Ectodermal cell (in vitro differentiated cells): ENCODE measurements around the gene SH3RF1.
"Not testable (repeated sequence)": the region's sequence is repeated elsewhere in the genome, so short reads cannot be mapped to it uniquely, and the experiment has no call there.

ENCODE experiments used
- H3K27ac ChIP-seq: 2 replicates; pipeline ENCODE4 v1.7.0; 2013; ENCODE audit warnings: mild to moderate bottlenecking, low read depth, low read length; ENCODE audit not compliant: insufficient read depth, poor library complexity, severe bottlenecking
- H3K27me3 ChIP-seq: 2 replicates; pipeline ENCODE4 v1.7.0; 2013; ENCODE audit warnings: mild to moderate bottlenecking, low read length; ENCODE audit not compliant: insufficient read depth, control insufficient read depth, poor library complexity, severe bottlenecking
- H3K36me3 ChIP-seq: one replicate; pipeline ENCODE4 v1.7.0; 2013; ENCODE audit warnings: low read length; ENCODE audit not compliant: control insufficient read depth, insufficient read depth
- H3K4me1 ChIP-seq: one replicate; pipeline ENCODE4 v1.7.0; 2013; ENCODE audit warnings: low read length; ENCODE audit not compliant: control insufficient read depth, insufficient read depth
- H3K4me3 ChIP-seq: 2 replicates; pipeline ENCODE4 v1.7.0; 2013; ENCODE audit warnings: low read depth, low read length, control low read depth; ENCODE audit not compliant: insufficient read depth
- H3K9me3 ChIP-seq: 2 replicates; pipeline ENCODE4 v1.7.0; 2013; ENCODE audit warnings: mild to moderate bottlenecking, low read length, moderate library complexity; ENCODE audit not compliant: control insufficient read depth
- WGBS, 2 experiments: methylation state at CpG; one replicate each; pipeline ENCODE4 v1.1.7; 2013; ENCODE audit warnings: missing lambda C conversion rate in 2 of 2; 5-methylcytosine and 5-hydroxymethylcytosine counted together

SH3RF1 gene

GRCh38 chr4:169305173-169305572 lies 34.4 kb upstream of the SH3RF1 start:
- 0% methylated on average over 1 of the region's 1 CpG; no CpG with 5 or more reads in 1 of the 2 experiments for WGBS, 2 experiments

GRCh38 chr4:169295822-169296221 lies 25.1 kb upstream of the SH3RF1 start:
- no peaks in the 10 kb centered on the region for H3K27me3 ChIP-seq
- no peaks in the 10 kb centered on the region for H3K36me3 ChIP-seq
- no peak overlapping the region for H3K4me3 ChIP-seq
- H3K27ac ChIP-seq, result no peak overlapping the region
- no peaks in the 10 kb centered on the region for H3K4me1 ChIP-seq
- H3K9me3 ChIP-seq, result no peaks in the 10 kb centered on the region

More at GRCh38 chr4:169305173-169305572, 34.4 kb upstream of the SH3RF1 start:
- H3K36me3 ChIP-seq, result no peaks in the 10 kb centered on the region
- no peaks in the 10 kb centered on the region for H3K4me1 ChIP-seq
- no peaks in the 10 kb centered on the region for H3K27me3 ChIP-seq
- no peak overlapping the region for H3K27ac ChIP-seq
- H3K4me3 ChIP-seq, result no peak overlapping the region
- H3K9me3 ChIP-seq, result no peaks in the 10 kb centered on the region

GRCh38 chr4:169293343-169294176 lies 22.8 kb upstream of the SH3RF1 start:
- H3K4me1 ChIP-seq, result no peaks in the 10 kb centered on the region
- no peaks in the 10 kb centered on the region for H3K36me3 ChIP-seq
- H3K9me3 ChIP-seq, result no peaks in the 10 kb centered on the region
- H3K27me3 ChIP-seq, result no peaks in the 10 kb centered on the region
- 77 to 80% methylated on average over 6 of the region's 6 CpGs for WGBS, 2 experiments
- H3K4me3 ChIP-seq, result no peak overlapping the region
- H3K27ac ChIP-seq, result no peak overlapping the region

GRCh38 chr4:169287983-169288382 lies 17.2 kb upstream of the SH3RF1 start:
- H3K27ac ChIP-seq, H3K4me3 ChIP-seq, H3K27me3 ChIP-seq, H3K4me1 ChIP-seq, H3K36me3 ChIP-seq, H3K9me3 ChIP-seq: not testable (repeated sequence)
- WGBS, 2 experiments, result 78 to 92% methylated on average over 3 of the region's 3 CpGs

- Histone ChIP-seq H3K27ac (no peak overlapping the region), H3K4me3 (no peak overlapping the region), H3K27me3 (no peaks in the 10 kb centered on the region), H3K36me3 (no peaks in the 10 kb centered on the region), H3K9me3 (no peaks in the 10 kb centered on the region), H3K4me1 (no peaks in the 10 kb centered on the region)
- 93% methylated on average over 3 of the region's 3 CpGs for WGBS, 2 experiments
These were observed 16.0 kb upstream of the SH3RF1 start for GRCh38 chr4:169286562-169287301.

- Histone ChIP-seq H3K4me3 (no peak overlapping the region), H3K27me3 (no peaks in the 10 kb centered on the region), H3K27ac (no peak overlapping the region), H3K9me3 (no peaks in the 10 kb centered on the region), H3K36me3 (no peaks in the 10 kb centered on the region), H3K4me1 (no peaks in the 10 kb centered on the region)
- 88 to 91% methylated on average over 4 of the region's 4 CpGs for WGBS, 2 experiments
These were observed 12.4 kb upstream of the SH3RF1 start for GRCh38 chr4:169283114-169283509.

- no peaks in the 10 kb centered on the region for H3K27me3 ChIP-seq
- WGBS, 2 experiments, result 91 to 97% methylated on average over 1 to 2 of the region's 2 CpGs
- H3K4me1 ChIP-seq, result no peaks in the 10 kb centered on the region
- H3K36me3 ChIP-seq, result no peaks in the 10 kb centered on the region
- no peaks in the 10 kb centered on the region for H3K9me3 ChIP-seq
- no peak overlapping the region for H3K4me3 ChIP-seq
- H3K27ac ChIP-seq, result no peak overlapping the region
These were observed 11.8 kb upstream of the SH3RF1 start for GRCh38 chr4:169282429-169283113.

- Histone ChIP-seq H3K9me3 (no peaks in the 10 kb centered on the region), H3K4me3 (no peak overlapping the region), H3K27ac (no peak overlapping the region), H3K36me3 (no peaks in the 10 kb centered on the region), H3K27me3 (no peaks in the 10 kb centered on the region), H3K4me1 (no peaks in the 10 kb centered on the region)
These were observed 8.4 kb upstream of the SH3RF1 start for GRCh38 chr4:169279108-169279507.

GRCh38 chr4:169278624-169279023 lies 7.9 kb upstream of the SH3RF1 start:
- no peaks in the 10 kb centered on the region for H3K9me3 ChIP-seq
- no peaks in the 10 kb centered on the region for H3K27me3 ChIP-seq
- no peak overlapping the region for H3K4me3 ChIP-seq
- no peaks in the 10 kb centered on the region for H3K36me3 ChIP-seq
- no peak overlapping the region for H3K27ac ChIP-seq
- no peaks in the 10 kb centered on the region for H3K4me1 ChIP-seq

GRCh38 chr4:169277838-169278237 lies 7.1 kb upstream of the SH3RF1 start:
- H3K27ac ChIP-seq, H3K4me3 ChIP-seq, H3K9me3 ChIP-seq, H3K36me3 ChIP-seq, H3K27me3 ChIP-seq, H3K4me1 ChIP-seq: not testable (repeated sequence)
- 94 to 100% methylated on average over 2 to 3 of the region's 3 CpGs for WGBS, 2 experiments
